ENCODE data around the gene CALCB.
"Not testable (repeated sequence)": the region's sequence is repeated elsewhere in the genome, so short reads cannot be mapped to it uniquely, and the experiment has no call there.

The CALCB gene, protein sequence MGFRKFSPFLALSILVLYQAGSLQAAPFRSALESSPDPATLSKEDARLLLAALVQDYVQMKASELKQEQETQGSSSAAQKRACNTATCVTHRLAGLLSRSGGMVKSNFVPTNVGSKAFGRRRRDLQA

DNA sequence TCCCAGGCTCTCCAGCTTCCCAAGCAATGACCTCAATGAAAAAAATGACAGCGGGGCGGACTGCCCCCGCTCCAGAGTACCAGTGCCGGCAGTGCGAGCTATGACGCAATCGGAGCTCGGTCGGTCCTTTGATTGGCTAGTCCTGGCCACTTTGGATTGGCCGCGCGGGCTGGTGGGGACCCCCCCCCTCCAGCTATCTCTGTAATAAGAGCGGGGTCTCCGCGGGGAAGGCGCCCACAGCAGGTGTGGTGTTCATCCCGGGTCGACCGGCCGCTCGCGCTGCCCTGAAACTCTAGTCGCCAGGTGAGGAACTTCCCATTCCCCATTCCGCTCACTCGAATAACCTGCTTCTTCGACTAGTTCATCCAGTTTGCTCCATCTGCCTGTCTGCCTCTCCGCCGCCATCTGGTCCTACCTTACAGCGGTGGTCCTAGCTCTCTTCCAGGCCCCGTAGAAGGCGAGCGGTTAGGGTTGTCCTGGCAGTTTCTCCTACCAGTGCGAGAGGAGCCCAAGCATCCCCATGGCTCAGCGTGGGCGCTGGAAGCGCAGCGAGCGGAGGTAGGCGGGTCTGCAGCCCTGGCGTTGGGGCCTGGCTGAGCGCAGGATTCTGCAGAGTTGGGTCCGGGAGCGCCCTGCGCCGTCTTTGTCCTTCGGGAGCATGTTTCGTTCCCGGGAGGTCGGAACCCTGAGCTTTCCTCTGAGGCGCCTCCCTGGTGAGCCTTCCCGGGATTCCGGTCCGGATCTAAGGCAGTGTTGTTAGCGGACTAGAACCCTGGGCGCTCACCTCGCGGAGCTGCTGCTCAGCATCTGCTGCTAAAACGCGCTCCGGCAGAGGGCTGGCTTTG, at the start of gene CALCB:
TSS of gene CALCB (plus strand) at position 233 of the 845 bp plus-strand sequence. CDS start 1,126 bp downstream, outside the sequence.
- in situ Hi-C loops (cut with HindIII; ENCODE audit: low sequenced_read_pairs): no loop called here

DNA sequence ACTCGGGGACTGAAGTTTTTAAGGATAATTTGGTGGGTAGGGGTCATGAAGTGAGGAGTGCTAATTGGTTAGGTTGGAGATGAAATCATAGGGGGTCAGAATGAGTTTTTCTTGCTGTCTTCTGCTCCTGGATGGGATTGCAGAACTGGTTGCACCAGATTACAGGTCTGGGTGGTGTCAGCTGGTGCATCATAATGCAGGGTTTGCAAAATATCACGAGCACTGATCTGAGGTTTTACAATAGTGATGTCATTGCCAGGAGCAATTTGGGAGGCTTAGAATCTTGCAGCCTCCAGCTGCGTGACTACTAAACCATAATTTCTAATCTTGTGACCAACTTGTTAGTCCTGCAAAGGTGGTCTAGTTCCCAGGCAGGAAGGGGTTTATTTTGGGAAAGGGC, 46.4 kb upstream of the CALCB start:
- in situ Hi-C loops (cut with HindIII; ENCODE audit: low sequenced_read_pairs): no loop called here

DNA sequence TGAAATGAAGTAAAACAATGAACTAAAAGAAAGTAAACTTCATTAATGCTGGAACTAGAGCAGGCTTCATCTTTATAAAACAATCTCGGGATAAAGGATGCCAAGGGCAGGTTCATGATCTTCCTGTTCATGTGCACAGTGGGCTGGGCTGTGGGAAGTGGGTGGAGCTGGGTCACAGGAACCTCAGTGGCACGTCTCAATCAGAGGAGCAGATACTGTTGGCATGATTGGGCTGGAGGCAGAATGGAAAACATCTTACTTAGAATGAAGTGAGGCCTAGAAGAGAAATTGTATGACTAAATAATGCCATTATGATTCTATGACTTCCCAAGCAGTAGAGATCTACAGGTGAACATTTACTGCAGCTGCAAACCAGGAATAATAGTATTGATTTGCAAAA, 45.4 kb upstream of the CALCB start:
- in situ Hi-C loops (cut with HindIII; ENCODE audit: low sequenced_read_pairs): no loop called here

DNA sequence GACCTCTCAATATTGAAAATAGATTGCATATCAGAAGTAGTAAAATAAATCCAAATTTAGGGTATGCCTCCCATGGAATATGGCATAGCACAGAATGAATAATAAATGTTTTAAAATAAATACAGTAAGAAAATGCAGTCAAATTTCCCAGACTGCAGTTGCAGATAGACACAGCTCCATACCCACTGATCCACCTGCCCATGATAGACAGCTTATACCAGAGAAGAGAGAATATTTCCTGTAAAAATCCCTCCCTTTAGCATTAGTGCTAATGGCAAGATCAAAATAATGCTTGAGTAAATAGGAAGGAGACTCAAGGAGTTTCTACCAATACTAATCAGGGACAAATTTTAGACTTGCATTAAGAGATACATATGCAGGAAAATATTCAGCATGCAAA, 45.0 kb upstream of the CALCB start:
- in situ Hi-C loops (cut with HindIII; ENCODE audit: low sequenced_read_pairs): no loop called here

DNA sequence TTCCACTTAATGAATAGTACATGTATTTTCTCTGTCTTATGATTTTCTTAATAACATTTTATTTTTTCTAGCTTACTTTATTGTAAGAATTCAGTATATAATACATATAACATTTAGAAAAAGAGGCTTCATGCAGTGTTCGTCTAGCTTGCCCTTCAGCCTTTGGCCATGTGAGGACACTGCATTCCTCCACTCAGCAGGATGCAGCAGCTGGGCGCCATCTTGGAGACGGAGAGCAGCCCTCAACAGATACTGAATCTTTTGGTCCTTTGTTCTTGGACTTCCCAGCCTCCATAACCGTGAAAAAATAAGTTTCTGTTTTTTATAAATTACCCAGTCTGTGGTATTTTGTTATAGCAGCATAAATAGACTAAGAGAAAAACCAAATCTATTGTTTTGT, 41.4 kb upstream of the CALCB start:
- in situ Hi-C loops (cut with HindIII; ENCODE audit: low sequenced_read_pairs): not testable (repeated sequence)

DNA sequence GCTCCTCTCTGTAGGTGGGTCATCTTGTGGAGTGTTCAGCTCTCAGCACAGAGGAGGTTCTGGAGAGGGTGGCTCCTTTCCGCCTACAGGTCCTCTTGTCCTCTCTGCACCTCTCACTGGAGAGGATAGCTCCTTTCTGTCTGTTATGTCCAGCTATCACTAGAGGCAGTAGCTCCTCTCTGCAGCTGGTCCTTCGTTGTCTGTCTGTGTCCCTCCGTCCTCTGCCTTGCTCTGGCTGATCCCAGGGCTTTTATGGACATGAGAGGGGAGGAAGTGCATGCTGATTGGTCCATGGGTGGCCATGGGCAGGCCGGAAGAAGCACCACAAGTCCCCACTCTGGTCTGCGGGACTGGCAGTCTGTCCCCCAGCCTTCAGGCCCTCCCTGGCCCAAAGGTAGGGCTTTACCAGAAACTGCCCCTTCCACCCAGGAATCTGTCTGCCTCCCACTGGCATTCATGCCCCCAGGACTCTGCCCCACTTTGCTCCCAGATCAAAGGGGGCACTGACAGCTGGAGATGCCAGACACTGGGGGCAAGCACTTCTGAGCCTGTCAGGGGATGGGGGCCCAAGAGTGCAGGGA, 38.6 kb upstream of the CALCB start:
- in situ Hi-C loops (cut with HindIII; ENCODE audit: low sequenced_read_pairs): no loop called here

DNA sequence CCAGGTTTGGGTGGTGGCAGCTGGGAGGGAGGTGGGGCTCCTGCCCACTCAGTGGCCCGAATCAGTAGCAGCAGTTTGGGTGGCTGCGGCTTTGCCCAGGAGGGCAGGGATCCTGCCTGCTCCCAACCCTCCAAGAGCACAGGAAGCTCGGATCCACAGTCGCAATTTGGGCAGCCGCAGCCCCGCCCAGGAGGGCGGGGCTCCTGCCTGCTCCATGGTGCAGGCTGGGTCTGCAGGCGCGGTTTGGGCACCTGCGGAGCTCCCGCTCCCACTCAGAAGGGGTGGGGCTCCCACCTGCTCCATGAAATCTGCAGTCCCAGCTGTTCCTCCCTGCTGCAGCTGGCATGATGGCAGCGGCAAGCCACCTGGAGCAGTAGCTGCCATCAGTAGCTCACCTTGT, 38.1 kb upstream of the CALCB start:
- in situ Hi-C loops (cut with HindIII; ENCODE audit: low sequenced_read_pairs): no loop called here

DNA sequence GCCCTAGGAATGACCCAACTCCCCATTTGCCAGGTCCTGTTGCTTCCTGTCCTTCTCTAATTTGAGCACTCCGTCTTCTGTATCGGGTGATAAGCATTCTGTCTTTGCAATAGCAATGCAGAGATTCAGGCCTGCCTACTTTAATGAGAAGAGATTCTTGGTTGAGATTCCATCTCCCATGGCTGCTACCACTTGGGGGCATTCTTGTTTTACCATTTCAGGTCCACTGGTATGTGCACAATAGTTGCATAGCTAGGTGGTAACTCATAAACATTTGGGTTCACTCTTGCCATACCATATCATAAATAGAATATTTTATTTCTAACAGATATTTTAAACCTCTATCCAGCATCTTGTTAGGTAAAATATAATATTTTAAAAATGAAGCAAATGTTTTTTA, 34.4 kb upstream of the CALCB start:
- in situ Hi-C loops (cut with HindIII; ENCODE audit: low sequenced_read_pairs): no loop called here

DNA sequence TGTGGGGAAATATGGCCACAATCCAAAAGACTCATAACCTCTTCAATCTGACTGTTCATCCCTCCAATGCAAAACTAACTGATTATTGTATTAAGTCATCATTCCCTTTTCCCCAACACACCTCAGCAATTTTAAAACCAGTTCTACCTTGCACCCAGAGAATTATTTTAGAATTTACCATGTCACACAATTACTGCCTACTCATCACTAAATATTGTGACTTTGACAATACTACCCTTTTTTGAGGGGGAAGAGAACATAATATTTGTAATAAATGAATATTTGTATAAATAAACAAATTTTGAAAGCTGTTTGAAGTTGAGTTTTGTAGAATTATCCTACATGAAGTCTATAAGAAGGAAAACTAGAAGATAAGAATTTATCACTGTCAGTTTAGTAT, 28.2 kb upstream of the CALCB start:
- in situ Hi-C loops (cut with HindIII; ENCODE audit: low sequenced_read_pairs): no loop called here

DNA sequence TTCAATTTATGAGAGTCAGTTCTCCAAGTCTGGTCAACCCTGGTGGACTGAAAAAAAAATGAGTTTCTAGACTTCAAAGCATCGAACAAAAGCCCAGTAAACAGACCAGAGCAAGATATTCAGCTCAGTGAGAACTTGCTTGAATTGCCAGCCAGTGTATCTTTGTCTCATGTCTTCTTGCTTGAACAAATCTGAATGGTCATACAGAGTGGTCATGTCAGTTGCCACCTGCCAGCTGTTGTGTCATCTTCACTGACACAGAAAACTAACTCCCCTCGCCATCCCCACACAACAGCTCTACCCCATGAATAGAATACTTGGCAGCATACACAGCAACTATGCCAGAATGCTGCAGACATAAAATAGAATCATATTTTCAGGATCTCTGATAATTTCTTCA, 27.5 kb upstream of the CALCB start:
- in situ Hi-C loops (cut with HindIII; ENCODE audit: low sequenced_read_pairs): no loop called here

DNA sequence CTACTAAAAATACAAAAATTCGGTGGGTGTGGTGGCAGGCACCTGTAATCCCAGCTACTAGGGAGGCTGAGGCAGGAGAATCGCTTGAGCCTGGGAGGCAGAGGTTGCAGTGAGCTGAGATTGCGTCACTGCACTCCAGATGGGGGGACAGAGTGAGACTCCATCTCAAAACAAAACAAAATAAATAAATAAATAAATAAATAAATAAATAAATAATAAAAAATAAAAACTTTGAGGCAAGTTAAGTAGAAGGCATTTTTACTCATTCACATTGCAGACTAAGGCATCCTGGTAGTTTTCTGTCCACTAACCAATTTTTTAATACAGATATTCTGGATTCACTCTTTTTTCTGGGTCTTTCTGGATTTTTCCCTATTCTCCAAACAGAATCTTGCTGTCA, 26.7 kb upstream of the CALCB start:
- in situ Hi-C loops (cut with HindIII; ENCODE audit: low sequenced_read_pairs): not testable (repeated sequence)

DNA sequence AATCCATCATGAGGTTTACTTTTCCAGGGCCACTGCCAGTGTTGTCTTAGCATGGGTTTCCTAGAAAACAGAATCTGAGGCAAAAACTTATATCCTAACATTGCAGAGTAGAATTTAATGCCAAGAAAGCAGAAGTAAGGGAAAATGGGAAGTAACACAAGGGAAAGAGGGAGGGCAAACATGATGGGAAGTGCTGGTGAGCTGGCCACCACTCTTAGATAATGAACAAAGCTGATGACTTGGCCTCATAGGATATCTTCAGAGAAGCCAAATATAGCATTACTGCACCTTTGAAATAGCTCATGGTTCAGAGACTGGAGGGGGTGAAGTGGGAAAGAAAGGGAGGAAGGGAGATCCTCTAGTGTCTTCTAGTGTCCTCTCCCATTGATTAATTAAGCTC, 24.8 kb upstream of the CALCB start:
- in situ Hi-C loops (cut with HindIII; ENCODE audit: low sequenced_read_pairs): no loop called here

DNA sequence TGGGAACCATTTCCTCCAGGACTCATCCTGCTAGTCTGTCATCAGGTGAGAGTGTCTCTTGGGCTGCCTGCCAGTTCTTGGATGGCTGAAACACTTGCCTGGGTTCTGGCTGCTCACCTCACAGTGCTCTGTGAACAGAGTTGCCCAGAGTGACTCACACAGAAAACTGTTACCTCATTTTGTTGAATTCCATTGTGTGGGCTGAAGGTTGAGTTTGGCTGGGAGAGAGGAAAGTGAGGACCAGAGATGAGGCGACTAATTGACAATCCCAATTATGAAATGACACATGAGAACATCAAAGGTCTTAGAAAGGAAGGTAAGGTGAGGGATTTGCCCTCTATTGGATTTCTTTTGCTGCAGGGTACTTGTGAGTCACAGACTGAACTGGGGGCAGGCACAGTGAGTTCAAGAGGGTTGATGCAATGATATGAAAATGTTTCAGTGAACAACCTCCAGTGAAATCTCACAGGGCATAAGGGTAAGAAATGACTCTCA, 20.2 kb upstream of the CALCB start:
- in situ Hi-C loops (cut with HindIII; ENCODE audit: low sequenced_read_pairs): no loop called here

DNA sequence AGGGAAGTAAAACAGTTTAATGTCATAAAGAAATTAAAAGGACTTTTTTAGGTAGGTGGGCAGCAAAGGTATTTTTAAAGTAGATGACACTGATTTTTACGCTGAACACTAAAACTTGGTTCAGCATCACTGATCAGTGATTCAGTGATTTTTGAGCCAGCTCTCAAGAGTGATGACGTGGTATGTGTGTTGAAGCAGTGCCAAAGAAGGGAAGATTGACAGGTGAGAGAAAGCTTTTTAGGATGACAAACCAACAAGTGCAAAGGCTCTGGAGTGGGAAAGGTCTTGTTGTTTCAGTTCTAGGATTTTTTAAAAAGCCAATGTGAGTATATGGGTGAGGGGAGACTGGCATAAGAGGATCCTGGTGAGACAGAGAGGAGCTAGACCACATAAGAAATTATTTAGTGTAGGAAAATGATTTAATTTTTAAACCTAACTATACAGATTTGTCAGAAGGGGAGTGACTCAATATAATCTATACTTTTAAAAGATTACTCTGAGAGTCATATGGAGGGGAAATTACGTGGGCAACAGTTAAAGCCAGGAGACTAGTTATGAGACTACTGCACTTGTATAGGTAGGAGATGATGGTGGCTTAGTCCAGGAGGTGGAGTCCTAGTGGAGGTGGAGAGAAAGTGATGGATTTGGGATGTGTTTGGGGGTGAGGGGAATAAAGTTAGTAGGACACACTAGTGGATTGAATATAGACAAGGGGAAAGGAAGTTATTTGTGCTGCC, 17.6 kb upstream of the CALCB start:
- in situ Hi-C loops (cut with HindIII; ENCODE audit: low sequenced_read_pairs): no loop called here

DNA sequence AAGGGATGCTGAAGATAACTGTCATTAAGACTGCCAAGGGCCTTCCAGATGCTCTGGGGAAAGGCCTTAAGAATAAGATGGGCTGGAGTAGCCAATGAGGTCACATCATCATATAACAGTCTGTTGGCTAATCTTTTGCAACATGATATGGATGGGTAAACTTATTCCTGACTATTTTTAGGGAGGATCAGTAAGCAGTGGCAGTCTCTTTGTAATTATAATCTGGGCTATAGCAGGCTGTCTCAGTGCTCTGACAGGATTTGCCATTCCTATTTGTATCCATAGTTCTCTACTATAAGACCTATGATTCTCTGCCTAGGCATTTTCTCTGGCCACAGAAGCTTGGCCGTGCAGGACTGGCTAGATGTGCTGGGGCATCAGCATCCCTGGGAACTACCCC, 16.1 kb upstream of the CALCB start:
- in situ Hi-C loops (cut with HindIII; ENCODE audit: low sequenced_read_pairs): no loop called here

DNA sequence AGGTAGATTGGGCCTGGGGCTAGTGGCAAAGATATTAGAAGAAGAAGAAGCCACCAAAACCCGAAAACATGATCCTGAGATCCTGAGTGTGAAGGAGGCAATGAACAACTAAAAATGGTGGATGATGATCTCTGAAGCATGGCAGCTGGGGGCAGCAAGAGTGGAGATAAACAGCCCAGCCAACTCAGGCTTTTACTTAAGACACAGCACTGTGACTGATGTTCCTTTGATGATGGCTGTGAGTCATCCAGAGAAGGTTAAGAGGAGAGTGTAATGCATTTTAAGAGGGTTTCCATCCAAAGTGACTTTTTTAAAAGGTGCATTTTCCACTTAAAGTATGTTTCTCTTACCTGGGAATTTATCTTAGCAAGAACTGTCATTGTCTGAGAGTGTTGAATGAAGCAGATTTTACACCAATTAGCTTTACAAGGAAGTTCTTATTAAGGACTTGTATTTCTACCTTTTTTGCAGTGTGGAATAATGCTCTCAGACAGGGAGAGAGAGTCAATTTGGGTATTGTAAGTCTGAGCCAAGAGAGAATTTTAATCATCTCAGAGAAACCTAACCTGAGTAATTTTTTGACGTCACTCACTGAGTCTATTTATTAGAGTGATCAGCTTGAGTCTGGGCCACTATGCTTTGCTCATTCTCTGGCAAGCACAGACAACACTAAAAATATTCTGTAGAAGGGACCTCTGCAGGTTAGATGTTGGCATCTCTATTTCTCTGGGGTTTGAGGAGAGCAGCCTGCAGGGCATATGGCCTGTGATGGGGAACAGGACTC, 14.1 kb upstream of the CALCB start:
- in situ Hi-C loops (cut with HindIII; ENCODE audit: low sequenced_read_pairs): no loop called here

DNA sequence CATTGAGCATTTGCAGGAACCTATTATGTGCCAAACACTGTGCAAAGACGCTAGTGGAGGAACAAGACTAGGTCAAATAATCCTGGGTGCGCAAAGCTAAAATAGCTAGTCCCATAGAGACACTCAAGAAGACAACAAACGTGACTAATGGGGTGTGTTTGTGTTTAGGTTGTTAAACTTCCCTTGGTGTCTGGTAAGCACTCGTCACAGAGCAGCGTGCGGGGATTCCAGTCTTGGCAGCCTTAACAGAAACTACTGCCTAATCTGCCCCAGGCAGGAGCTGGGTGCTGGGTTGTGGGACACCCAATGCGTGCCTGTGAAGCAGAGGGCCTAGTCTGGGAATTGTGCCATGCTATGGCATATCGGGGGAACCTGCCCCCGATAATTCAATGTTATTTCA, 10.8 kb upstream of the CALCB start:
- in situ Hi-C loops (cut with HindIII; ENCODE audit: low sequenced_read_pairs): no loop called here

DNA sequence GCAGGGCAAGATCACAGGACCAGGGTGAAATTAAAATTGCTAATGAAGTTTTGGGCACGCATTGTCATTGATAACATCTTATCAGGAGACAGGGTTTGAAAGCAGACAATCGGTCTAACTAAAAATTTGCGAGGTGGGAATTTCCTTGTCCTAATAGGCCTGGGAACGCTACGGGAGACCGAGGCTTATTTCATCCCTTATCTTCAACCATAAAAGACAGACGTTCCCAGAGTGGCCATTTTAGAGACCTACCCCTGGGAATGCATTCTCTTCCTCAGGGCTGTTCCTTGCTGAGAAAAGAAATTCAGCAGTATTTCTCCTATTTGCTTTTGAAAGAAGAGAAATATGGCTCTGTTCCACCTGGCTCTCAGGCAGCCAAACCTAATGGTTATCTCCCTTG, 3.6 kb upstream of the CALCB start:
- in situ Hi-C loops (cut with HindIII; ENCODE audit: low sequenced_read_pairs): not testable (repeated sequence)

DNA sequence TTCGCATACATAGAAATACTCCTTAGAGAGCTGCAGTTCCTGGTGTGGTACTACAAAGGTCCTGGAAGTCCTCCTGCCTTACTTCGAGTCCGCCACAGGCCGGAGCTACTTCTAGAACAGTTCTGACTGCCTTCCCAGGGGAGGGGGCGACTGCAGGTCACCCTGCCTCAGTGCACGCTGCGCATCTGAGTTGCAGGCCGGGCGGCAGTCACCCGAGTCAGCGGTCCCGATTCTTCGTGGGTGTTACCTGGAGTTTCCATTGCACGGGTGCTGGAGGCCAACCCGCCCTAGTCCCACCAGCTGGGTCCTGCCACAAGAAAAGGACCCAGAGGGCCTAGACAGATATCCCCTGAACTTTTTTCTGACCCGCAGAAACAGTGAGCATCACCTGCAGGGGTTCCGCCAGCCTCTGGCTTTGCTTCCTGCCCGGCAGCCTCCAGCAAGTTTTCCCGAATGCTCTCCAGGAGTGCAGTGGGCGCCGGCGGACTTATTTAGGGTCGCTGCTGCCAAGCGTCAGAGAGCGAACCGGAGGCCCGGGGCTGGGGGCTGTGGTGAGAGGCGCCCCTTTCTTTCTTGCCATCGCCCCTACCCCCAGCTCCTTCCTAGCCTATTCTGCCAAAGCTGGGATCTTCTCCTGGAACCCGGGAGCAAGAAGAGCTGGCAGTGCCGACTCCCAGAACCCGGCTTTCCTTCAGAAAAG, 1.7 kb upstream of the CALCB start:
- in situ Hi-C loops (cut with HindIII; ENCODE audit: low sequenced_read_pairs): no loop called here

DNA sequence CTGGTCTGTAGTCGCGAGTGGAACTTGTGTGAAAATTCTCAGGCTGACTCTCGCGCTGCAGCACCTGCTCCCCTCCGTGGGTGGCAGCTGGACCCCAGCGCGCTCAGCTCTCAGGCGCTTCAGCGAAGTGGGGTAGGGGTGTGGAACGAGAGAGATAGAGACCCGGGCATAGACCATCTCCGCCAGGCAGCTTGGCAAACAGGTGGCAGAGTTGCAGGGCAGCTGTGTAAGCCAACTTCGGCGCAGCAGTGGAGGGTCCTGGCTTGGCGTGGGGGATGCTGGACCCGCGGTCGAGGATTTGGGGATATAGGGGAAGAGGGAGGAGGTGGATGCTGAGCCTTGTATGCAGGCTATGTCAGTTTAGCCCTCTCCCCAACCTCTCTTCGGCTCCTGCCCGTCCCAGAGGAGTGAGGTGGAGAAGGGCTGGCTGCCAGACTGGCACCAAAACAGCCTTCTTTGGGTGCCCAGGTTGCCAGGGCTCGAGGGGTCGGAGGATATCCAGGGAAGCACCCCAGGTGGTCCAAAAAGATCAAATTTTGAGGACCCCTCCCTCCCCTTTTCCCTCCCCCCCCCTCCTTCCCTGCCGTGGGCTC, 746 bp upstream of the CALCB start:
- in situ Hi-C loops (cut with HindIII; ENCODE audit: low sequenced_read_pairs): no loop called here
